K562 (cell line): ENCODE results near the gene CACTIN. TPM values are rescaled to one million over a fixed set of nuclear protein-coding genes. Genes with fewer than 3 reads are reported as not detected.

ENCODE experiments used
- BCOR ChIP-seq: fragments of 450-650 bp; IDR thresholded peaks from 2 replicates; pipeline ENCODE4 v1.6.1; 2016
- DDX20 ChIP-seq: fragments of 450-650 bp; IDR thresholded peaks from 2 replicates; pipeline ENCODE4 v1.6.1; 2016; ENCODE audit warnings: missing genetic modification characterization, low read depth, mild to moderate bottlenecking, missing compliant biosample characterization, moderate library complexity
- FOXA1 ChIP-seq: fragments of 450-650 bp; IDR thresholded peaks from 2 replicates; pipeline ENCODE4 v1.6.1; 2016; ENCODE audit warnings: mild to moderate bottlenecking, borderline replicate concordance
- KDM1A ChIP-seq, 2 experiments: fragments of 450-650 bp; IDR thresholded peaks; 2 replicates each; pipeline ENCODE4 v1.6.1; 2016; ENCODE audit warnings: mild to moderate bottlenecking in 2 of 2
- NUFIP1 ChIP-seq: fragments of 450-650 bp; IDR thresholded peaks from 2 replicates; pipeline ENCODE4 v1.6.1; 2018; ENCODE audit not compliant: partially characterized antibody
- RAD51 ChIP-seq: fragments of 450-650 bp; IDR thresholded peaks from 2 replicates; pipeline ENCODE4 v1.7.1; 2016; ENCODE audit warnings: low read depth, mild to moderate bottlenecking, borderline replicate concordance
- RBM17 ChIP-seq: fragments of 200-400 bp; formaldehyde crosslinking; IDR thresholded peaks from 2 replicates; pipeline ENCODE4 v1.6.1; 2017; ENCODE audit warnings: low read depth, mild to moderate bottlenecking, low read length, borderline replicate concordance
- RBM22 ChIP-seq: fragments of 200-400 bp; formaldehyde crosslinking; IDR thresholded peaks from 2 replicates; pipeline ENCODE4 v1.6.1; 2018; ENCODE audit warnings: low read length, low read depth; ENCODE audit not compliant: poor library complexity, severe bottlenecking
- SP2 ChIP-seq: IDR thresholded peaks from 2 replicates; pipeline ENCODE4 v1.6.1; 2011; ENCODE audit warnings: mild to moderate bottlenecking, low read depth, low read length, moderate library complexity; ENCODE audit not compliant: poor library complexity, severe bottlenecking; ENCODE audit errors: extremely low read depth
- ZC3H8 ChIP-seq: fragments of 450-650 bp; IDR thresholded peaks from 2 replicates; pipeline ENCODE4 v1.6.1; 2017
- ZNF764 ChIP-seq: fragments of 250-450 bp; sonication (Bioruptor Pico); IDR thresholded peaks from 2 replicates; pipeline ENCODE4 v1.4.0; 2020; ENCODE audit warnings: low read depth, mild to moderate bottlenecking, moderate library complexity
- polyA plus RNA-seq, 8 experiments: library from polyadenylated mRNA; depleted of rRNA in 4 of 8; stranded (reverse) in 5 of 8; unstranded in 3 of 8; fragments of >200 nt; fragmentation: Nextera tagmentation in 2 of 8; fragmentation: Illumina TruSeq in 1 of 8; extraction: Ambion mirVana in 2 of 8; extraction: Trizol in 1 of 8; gene quantifications; 2 replicates each; pipeline versions ENCODE4 v1.2.1 to v1.2.3, GENCODE V29; 2011 to 2014; ENCODE audit warnings: inconsistent platforms in 1 of 8, missing spikeins in 1 of 8
- total RNA-seq, 7 experiments: library from RNA; depleted of rRNA in 6 of 7; stranded (reverse); fragments of >200 nt in 6 of 7; fragmentation: Illumina TruSeq in 2 of 7; extraction: Trizol in 2 of 7; gene quantifications; 2 replicates each; pipeline versions ENCODE4 v1.2.1 to v1.2.3, GENCODE V29; 2011 to 2021; ENCODE audit warnings: low replicate concordance in 1 of 7
- TF ChIP-seq, protein P1 (sequence below), 2 experiments: fragments of 450-650 bp in 1 of 2; sonication (generic) in 1 of 2; formaldehyde crosslinking in 1 of 2; IDR thresholded peaks; 2 replicates each; pipeline versions ENCODE4 v1.7.1 to v1.9.0; 2016 to 2022; ENCODE audit warnings: inconsistent platforms in 1 of 2, mild to moderate bottlenecking in 1 of 2, missing genetic modification reagents in 1 of 2
- TF ChIP-seq, protein P2 (sequence below): sonication (generic); formaldehyde crosslinking; IDR thresholded peaks from 2 replicates; pipeline ENCODE4 v1.8.0; 2022; ENCODE audit warnings: mild to moderate bottlenecking, missing genetic modification reagents
- TF ChIP-seq, protein P3 (sequence below): sonication (generic); formaldehyde crosslinking; IDR thresholded peaks from 2 replicates; pipeline ENCODE4 v1.8.1; 2023; ENCODE audit warnings: mild to moderate bottlenecking, missing genetic modification reagents

The CACTIN gene
- total and polyA plus RNA-seq, 9 of the 15 experiments (the other 6 are each of a cell fraction or from before 2014, with no cell fraction given) = 0.15 to 49.2 (median 15.0) TPM

DNA sequence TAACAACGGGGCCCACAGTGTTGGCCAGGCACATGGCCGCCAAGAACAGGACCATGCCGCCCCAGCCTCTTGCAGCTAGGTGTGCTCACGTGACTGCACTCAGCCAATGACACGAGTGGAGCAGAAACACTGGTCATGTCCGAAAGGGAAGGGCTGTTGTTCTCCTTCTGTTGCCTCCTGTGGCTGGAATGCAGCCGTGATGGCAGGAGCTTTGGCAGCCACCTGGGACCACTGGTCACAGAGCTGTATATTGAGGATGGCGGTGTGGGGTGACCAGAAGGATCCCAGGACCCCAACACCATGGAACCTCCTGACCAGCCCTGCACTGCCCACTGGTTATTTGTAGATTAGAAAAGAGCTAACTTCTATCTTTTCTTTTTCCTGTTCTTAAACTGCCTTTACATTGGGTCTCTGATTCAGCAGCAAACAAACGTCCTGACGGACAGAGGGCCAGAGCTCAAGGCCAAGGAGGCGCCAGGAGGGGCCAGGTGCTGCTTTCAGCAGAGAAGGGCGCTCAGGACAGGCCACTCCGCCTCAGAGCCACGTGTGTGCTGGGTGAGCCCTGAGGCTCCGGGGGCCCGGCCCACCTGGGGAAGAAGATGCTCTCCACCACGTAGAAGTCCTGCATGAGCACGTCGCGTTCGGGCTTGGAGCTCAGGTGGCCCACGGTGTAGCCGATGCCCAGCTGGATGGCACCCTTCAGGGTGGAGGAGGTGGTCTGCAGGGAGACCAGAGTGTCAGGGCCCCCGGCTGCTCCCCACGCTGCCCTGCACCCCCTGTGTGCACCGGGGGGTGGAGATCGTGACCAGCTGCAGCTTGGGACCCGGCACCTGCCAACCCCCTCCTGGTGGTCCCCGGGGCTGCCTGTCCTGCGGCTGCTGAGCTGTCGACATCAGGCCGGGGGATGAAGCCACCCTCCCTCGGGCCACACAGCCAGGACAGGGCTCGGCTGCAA, 35.0 kb upstream of the CACTIN start (continued):
- TF ChIP-seq, protein P1, sequence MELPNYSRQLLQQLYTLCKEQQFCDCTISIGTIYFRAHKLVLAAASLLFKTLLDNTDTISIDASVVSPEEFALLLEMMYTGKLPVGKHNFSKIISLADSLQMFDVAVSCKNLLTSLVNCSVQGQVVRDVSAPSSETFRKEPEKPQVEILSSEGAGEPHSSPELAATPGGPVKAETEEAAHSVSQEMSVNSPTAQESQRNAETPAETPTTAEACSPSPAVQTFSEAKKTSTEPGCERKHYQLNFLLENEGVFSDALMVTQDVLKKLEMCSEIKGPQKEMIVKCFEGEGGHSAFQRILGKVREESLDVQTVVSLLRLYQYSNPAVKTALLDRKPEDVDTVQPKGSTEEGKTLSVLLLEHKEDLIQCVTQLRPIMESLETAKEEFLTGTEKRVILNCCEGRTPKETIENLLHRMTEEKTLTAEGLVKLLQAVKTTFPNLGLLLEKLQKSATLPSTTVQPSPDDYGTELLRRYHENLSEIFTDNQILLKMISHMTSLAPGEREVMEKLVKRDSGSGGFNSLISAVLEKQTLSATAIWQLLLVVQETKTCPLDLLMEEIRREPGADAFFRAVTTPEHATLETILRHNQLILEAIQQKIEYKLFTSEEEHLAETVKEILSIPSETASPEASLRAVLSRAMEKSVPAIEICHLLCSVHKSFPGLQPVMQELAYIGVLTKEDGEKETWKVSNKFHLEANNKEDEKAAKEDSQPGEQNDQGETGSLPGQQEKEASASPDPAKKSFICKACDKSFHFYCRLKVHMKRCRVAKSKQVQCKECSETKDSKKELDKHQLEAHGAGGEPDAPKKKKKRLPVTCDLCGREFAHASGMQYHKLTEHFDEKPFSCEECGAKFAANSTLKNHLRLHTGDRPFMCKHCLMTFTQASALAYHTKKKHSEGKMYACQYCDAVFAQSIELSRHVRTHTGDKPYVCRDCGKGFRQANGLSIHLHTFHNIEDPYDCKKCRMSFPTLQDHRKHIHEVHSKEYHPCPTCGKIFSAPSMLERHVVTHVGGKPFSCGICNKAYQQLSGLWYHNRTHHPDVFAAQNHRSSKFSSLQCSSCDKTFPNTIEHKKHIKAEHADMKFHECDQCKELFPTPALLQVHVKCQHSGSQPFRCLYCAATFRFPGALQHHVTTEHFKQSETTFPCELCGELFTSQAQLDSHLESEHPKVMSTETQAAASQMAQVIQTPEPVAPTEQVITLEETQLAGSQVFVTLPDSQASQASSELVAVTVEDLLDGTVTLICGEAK (IDR thresholded peaks at IDR 0.05) = no peak
- TF ChIP-seq, protein P1 (CRISPR knock-in tag; IDR thresholded peaks at IDR 0.05) = no peak
- no peak for TF ChIP-seq RBM22
- no peak for TF ChIP-seq RAD51
- no peak for TF ChIP-seq ZC3H8
- TF ChIP-seq DDX20 (tag) = no peak
- no peak for TF ChIP-seq FOXA1
- TF ChIP-seq NUFIP1 = no peak
- TF ChIP-seq ZNF764 = no peak
- no peak for TF ChIP-seq RBM17
- TF ChIP-seq, protein P2, sequence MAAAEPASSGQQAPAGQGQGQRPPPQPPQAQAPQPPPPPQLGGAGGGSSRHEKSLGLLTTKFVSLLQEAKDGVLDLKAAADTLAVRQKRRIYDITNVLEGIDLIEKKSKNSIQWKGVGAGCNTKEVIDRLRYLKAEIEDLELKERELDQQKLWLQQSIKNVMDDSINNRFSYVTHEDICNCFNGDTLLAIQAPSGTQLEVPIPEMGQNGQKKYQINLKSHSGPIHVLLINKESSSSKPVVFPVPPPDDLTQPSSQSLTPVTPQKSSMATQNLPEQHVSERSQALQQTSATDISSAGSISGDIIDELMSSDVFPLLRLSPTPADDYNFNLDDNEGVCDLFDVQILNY (CRISPR knock-in tag) = no peak
- 0 out of 2 replicates have a peak, but pooled peaks have one; percentile 44 for TF ChIP-seq BCOR
- TF ChIP-seq SP2 = no peak
- TF ChIP-seq KDM1A (IDR thresholded peaks at IDR 0.05) = 0 out of 4 replicates have a peak, but pooled peaks of 1 of the 2 experiments have one; percentile 26
- TF ChIP-seq, protein P3, sequence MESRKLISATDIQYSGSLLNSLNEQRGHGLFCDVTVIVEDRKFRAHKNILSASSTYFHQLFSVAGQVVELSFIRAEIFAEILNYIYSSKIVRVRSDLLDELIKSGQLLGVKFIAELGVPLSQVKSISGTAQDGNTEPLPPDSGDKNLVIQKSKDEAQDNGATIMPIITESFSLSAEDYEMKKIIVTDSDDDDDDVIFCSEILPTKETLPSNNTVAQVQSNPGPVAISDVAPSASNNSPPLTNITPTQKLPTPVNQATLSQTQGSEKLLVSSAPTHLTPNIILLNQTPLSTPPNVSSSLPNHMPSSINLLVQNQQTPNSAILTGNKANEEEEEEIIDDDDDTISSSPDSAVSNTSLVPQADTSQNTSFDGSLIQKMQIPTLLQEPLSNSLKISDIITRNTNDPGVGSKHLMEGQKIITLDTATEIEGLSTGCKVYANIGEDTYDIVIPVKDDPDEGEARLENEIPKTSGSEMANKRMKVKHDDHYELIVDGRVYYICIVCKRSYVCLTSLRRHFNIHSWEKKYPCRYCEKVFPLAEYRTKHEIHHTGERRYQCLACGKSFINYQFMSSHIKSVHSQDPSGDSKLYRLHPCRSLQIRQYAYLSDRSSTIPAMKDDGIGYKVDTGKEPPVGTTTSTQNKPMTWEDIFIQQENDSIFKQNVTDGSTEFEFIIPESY (CRISPR knock-in tag) = peak; percentile 58; the same call in 1 of the 2 replicates
